Tibial artery (tissue), 4 donors: ENCODE results near the gene PRR5.

Source experiments
- DNase-seq, 2 donors: peaks; one replicate each; pipeline ENCODE4 v3.0.0-alpha.2; 2019
- H3K27ac ChIP-seq, 2 donors: fragments of 200-600 bp; sonication (generic) in 1 of 2; 1 replicate in 1 of 2; 2 replicates in 1 of 2; pipeline ENCODE4 v1.5.1; 2018 to 2019; ENCODE audit warnings: mild to moderate bottlenecking in 1 of 2
- H3K27me3 ChIP-seq, 2 donors: fragments of 200-600 bp; sonication (generic) in 1 of 2; one replicate each; pipeline versions ENCODE4 v1.5.1 to v1.6.0; 2016 to 2019
- H3K36me3 ChIP-seq, 3 donors: fragments of 200-600 bp; sonication (generic) in 2 of 3; one replicate each; pipeline ENCODE4 v1.5.1; 2016 to 2019; ENCODE audit warnings: mild to moderate bottlenecking in 2 of 3
- H3K4me1 ChIP-seq, 4 donors: fragments of 200-600 bp; sonication (generic) in 2 of 4; 1 replicate in 3 of 4; 2 replicates in 1 of 4; pipeline ENCODE4 v1.5.1; 2016 to 2019
- H3K4me3 ChIP-seq, 2 donors: fragments of 200-600 bp; sonication (generic) in 1 of 2; 1 replicate in 1 of 2; 2 replicates in 1 of 2; pipeline ENCODE4 v1.5.1; 2018 to 2019; ENCODE audit warnings: mild to moderate bottlenecking in 2 of 2
- H3K9me3 ChIP-seq, 3 donors: fragments of 200-600 bp; sonication (generic) in 1 of 3; one replicate each; pipeline ENCODE4 v1.5.1; 2016 to 2019
- CTCF ChIP-seq, 2 experiments: fragments of 200-600 bp in 1 of 2; fragments of 450-650 bp in 1 of 2; IDR thresholded peaks; one replicate each; pipeline ENCODE4 v1.5.1; 2017 to 2019; ENCODE audit warnings: antibody characterized with exemption in 2 of 2, mild to moderate bottlenecking in 1 of 2, moderate library complexity in 1 of 2
- intact Hi-C: fragments of 100-400 bp; cut with DNase I; formaldehyde crosslinking; loops from one replicate; pipeline ENCODE4 v1.15.0; 2023; ENCODE audit warnings: low total_unique reads

PRR5 gene

DNA sequence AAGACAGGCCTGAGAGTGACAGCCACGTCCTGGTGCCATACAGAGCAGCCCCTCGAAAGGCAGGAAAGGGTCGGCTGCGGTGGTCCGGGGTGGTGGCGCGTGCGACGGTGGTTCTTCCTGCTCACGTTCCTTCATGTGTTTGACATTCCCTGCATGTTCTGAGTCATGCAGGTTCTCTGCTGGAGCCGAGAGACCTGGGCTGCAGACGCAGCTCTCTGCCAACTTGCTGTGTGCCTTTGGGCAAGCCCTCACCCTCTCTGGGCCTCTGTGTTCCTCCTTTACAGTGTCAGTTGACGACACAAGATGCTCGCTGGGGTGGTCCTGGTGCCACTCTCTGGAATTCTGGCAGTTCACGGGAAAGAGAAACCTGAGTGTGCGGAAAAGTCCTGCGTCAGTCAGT is 62.4 kb downstream of the PRR5 start:
- Histone ChIP-seq H3K36me3 (no peaks in the 10 kb centered on the region), H3K4me1 (peaks cover 0 to 9% (median 0%) of the 10 kb centered on the region in 4 donors), H3K9me3 (no peaks in the 10 kb centered on the region), H3K27me3 (peaks cover 0 to 4% of the 10 kb centered on the region in 2 donors), H3K4me3 (no peak overlapping the region), H3K27ac (no peak overlapping the region)
- intact Hi-C loops, result no loop called here
- DNase-seq, result no peak
- no peak for TF ChIP-seq CTCF (IDR thresholded peaks at IDR 0.05)

GRCh38 chr22:44764974-44765373 is 63.0 kb downstream of the PRR5 start:
- H3K9me3 ChIP-seq, result no peaks in the 10 kb centered on the region
- intact Hi-C loops, result no loop called here

GRCh38 chr22:44765571-44766285 is 63.7 kb downstream of the PRR5 start:
- Histone ChIP-seq H3K9me3 (no peaks in the 10 kb centered on the region), H3K4me3 (no peak overlapping the region), H3K27me3 (peaks cover 0 to 4% of the 10 kb centered on the region in 2 donors), H3K27ac (no peak overlapping the region), H3K36me3 (no peaks in the 10 kb centered on the region), H3K4me1 (peaks cover 0 to 9% (median 0%) of the 10 kb centered on the region in 4 donors)
- no peak for TF ChIP-seq CTCF (IDR thresholded peaks at IDR 0.05)
- DNase-seq, result no peak
- intact Hi-C loops, result no loop called here

More at GRCh38 chr22:44764974-44765373, 63.0 kb downstream of the PRR5 start:
- Histone ChIP-seq H3K4me3 (no peak overlapping the region), H3K4me1 (peaks cover 0 to 9% (median 0%) of the 10 kb centered on the region in 4 donors), H3K27ac (no peak overlapping the region), H3K36me3 (no peaks in the 10 kb centered on the region), H3K27me3 (peaks cover 0 to 4% of the 10 kb centered on the region in 2 donors)
- no peak for TF ChIP-seq CTCF (IDR thresholded peaks at IDR 0.05)
- no peak for DNase-seq

- Histone ChIP-seq H3K9me3 (no peaks in the 10 kb centered on the region), H3K4me1 (no peaks in the 10 kb centered on the region), H3K4me3 (no peak overlapping the region), H3K27ac (no peak overlapping the region), H3K27me3 (no peaks in the 10 kb centered on the region), H3K36me3 (no peaks in the 10 kb centered on the region)
- no peak for TF ChIP-seq CTCF (IDR thresholded peaks at IDR 0.05)
- intact Hi-C loops, result no loop called here
- no peak for DNase-seq
Observed at GRCh38 chr22:44773082-44773481, 71.1 kb downstream of the PRR5 start.

DNA sequence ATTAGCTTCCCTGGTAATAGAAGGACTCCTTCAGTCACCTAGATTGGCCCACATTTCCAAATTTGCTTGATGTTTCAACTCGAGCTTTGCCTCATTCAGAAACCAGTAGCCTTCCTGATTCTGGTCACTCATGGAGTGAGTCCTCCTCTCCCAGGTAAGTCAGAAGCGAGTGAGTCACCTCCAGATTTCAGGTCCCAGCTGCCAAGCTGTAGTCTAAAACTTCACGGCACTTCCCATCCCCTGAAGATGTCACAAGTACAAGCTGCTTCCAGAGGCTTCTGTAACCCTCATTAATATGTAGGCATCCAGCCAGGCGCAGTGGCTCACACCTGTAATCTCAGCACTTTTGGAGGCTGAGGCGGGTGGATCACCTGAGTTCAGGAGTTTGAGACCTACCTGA is 73.9 kb downstream of the PRR5 start:
- no peak overlapping the region for H3K27ac ChIP-seq
- intact Hi-C loops, result no loop called here
- no peak overlapping the region for H3K4me3 ChIP-seq
- no peak for DNase-seq
- H3K27me3 ChIP-seq, result peaks cover 0 to 9% of the 10 kb centered on the region in 2 donors
- H3K4me1 ChIP-seq, result no peaks in the 10 kb centered on the region
- TF ChIP-seq CTCF (IDR thresholded peaks at IDR 0.05), result no peak
- no peaks in the 10 kb centered on the region for H3K9me3 ChIP-seq
- H3K36me3 ChIP-seq, result no peaks in the 10 kb centered on the region
